Panc1 (cell line): ENCODE results near the gene SSX2IP. TPM values are rescaled to one million over a fixed set of nuclear protein-coding genes. Genes with fewer than 3 reads are reported as not detected.

Experiments used
- ATAC-seq: fragments of 200-7000 bp; cut with Tn5 transposase; 2 replicates; pipeline ENCODE4 v1.9.1; 2020; ENCODE audit warnings: mild to moderate bottlenecking, moderate library complexity
- BruUV-seq: library from RNA; stranded (reverse); fragments of 400-500 nt; replicated peaks from 2 replicates; lab custom pipeline; 2021; lab: Mats Ljungman, UMichigan
- CTCF ChIA-PET: fragments of 300-600 bp; sonication (Branson Sonifier 250); formaldehyde crosslinking; loops from one replicate; lab custom pipeline; 2022; ENCODE audit warnings: antibody characterized with exemption; lab: Charles Lee
- POLR2A ChIA-PET: fragments of 300-600 bp; sonication (Branson Sonifier 250); formaldehyde crosslinking; loops from one replicate; lab custom pipeline; 2022; ENCODE audit warnings: antibody characterized with exemption; lab: Charles Lee
- DNase-seq: peaks from one replicate; pipeline ENCODE4 v3.0.0-alpha.2; 2010; ENCODE audit warnings: low read depth, low spot score
- H3K27ac ChIP-seq: 2 replicates; pipeline ENCODE4 v1.5.1; 2011; ENCODE audit warnings: mild to moderate bottlenecking, low read length, inconsistent platforms
- H3K27me3 ChIP-seq: fragments of 200-500 bp; sonication (Bioruptor generic); 2 replicates; pipeline ENCODE4 v1.6.0; 2014; ENCODE audit warnings: low read length, inconsistent platforms; ENCODE audit not compliant: control insufficient read depth, insufficient read depth
- H3K36me3 ChIP-seq: fragments of 200-500 bp; sonication (Bioruptor generic); 2 replicates; pipeline ENCODE4 v1.5.1; 2014; ENCODE audit warnings: inconsistent platforms, mild to moderate bottlenecking, low read length, moderate library complexity; ENCODE audit not compliant: control insufficient read depth, insufficient read depth
- H3K4me1 ChIP-seq: 2 replicates; pipeline ENCODE4 v1.5.1; 2011; ENCODE audit warnings: inconsistent platforms, mild to moderate bottlenecking, low read length, moderate library complexity; ENCODE audit not compliant: control insufficient read depth, insufficient read depth
- H3K4me3 ChIP-seq, 2 experiments: 2 replicates each; pipeline ENCODE4 v1.5.1; 2011 to 2012; ENCODE audit warnings: low read depth in 2 of 2, low read length in 2 of 2, mild to moderate bottlenecking in 2 of 2, inconsistent platforms in 1 of 2, moderate library complexity in 1 of 2
- H3K9me3 ChIP-seq: fragments of 200-500 bp; sonication (Bioruptor generic); 2 replicates; pipeline ENCODE4 v1.5.1; 2014; ENCODE audit warnings: low read depth, mild to moderate bottlenecking, inconsistent platforms, low read length, moderate library complexity; ENCODE audit not compliant: control insufficient read depth, insufficient read depth
- POLR2AphosphoS5 ChIP-seq: IDR thresholded peaks from 2 replicates; pipeline ENCODE4 v1.6.1; 2012; ENCODE audit warnings: mild to moderate bottlenecking, low read depth, low read length, moderate library complexity
- SIN3A ChIP-seq: IDR thresholded peaks from 2 replicates; pipeline ENCODE4 v1.6.1; 2012; ENCODE audit warnings: low read depth, mild to moderate bottlenecking, low read length, moderate library complexity, borderline replicate concordance; ENCODE audit not compliant: insufficient read depth
- TCF7L2 ChIP-seq: IDR thresholded peaks from 2 replicates; pipeline ENCODE4 v1.6.1; 2011; ENCODE audit warnings: mild to moderate bottlenecking, low read depth, low read length, inconsistent platforms
- in situ Hi-C: cut with HindIII; loops from 2 replicates; pipeline ENCODE4 v1.10.0; 2016; ENCODE audit warnings: low sequenced_read_pairs, low pct_unique_long_range_greater_than_20kb
- intact Hi-C: fragments of 100-400 bp; cut with micrococcal nuclease; formaldehyde crosslinking; loops from one replicate; pipeline ENCODE4 v1.10.0; 2022; ENCODE audit not compliant: unreplicated experiment
- total RNA-seq: library from RNA; stranded (reverse); gene quantifications from one replicate; pipeline ENCODE4 v1.2.1, GENCODE V29; 2021; ENCODE audit not compliant: unreplicated experiment
- TF ChIP-seq, protein P1 (sequence below): fragments of 450-650 bp; IDR thresholded peaks from 2 replicates; pipeline ENCODE4 v1.5.1; 2017; ENCODE audit warnings: mild to moderate bottlenecking
- TF ChIP-seq, protein P2 (sequence below), 2 experiments: IDR thresholded peaks; 2 replicates each; pipeline ENCODE4 v1.6.1; 2011 to 2012; ENCODE audit warnings: low read depth in 2 of 2, control low read depth in 1 of 2, low read length in 1 of 2, mild to moderate bottlenecking in 1 of 2, moderate library complexity in 1 of 2; ENCODE audit not compliant: insufficient read depth in 1 of 2

Gene SSX2IP
- total RNA-seq, 1 experiment from 2014 or later = 81.8 TPM

DNA sequence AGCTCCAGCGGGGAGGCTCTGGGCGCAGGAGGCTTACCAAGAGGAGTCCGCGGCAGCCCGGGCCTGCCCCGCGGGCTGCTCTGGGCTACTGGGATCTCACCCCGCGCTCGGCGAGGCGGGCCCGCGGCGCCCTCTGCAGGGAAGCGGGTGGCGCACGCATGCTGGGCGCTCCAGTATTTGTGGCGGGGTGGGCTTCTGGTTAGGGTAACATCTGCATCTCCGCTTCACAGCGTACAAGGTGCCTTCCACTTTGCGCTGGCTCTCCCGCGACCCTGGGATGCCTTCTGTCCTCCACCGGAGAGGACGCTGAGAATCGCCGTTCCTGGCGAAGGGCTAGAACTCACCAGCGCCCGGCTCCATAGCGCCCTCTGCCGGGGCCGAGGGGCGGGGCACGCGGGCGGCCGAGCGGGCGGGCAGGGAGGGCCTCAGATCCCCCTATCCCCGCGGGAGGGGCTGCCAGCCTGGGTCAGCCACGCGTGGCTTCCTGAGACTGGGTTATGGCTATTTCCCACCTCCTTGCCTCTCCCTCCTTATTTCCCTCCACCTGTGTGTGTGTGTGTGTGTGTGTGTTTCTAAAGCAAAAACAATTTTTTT lies 69.4 kb downstream of the SSX2IP start:
- H3K4me1 ChIP-seq = peaks cover 9% of the 10 kb centered on the region; the same call in 1 of the 2 replicates
- H3K9me3 ChIP-seq = no peaks in the 10 kb centered on the region
- H3K27me3 ChIP-seq = no peaks in the 10 kb centered on the region
- CTCF ChIA-PET = interaction anchor here (0.5 to 1.2 kb wide), 16 partner anchors 12 to 458 kb away, joined by 3 to 7 read pairs (median 4); partner anchors contain the start of genes GNG5 and SPATA1
- H3K27ac ChIP-seq = peak overlapping the region; percentile 80
- POLR2A ChIA-PET = interaction anchor here (1.0 kb wide), 1 partner anchor 457 kb away, joined by 3 read pairs; no protein-coding TSS in a partner anchor
- in situ Hi-C loops = loop anchor here (25.0 kb wide), 1 partner anchor 709 kb away; no protein-coding TSS in a partner anchor
- H3K36me3 ChIP-seq = no peaks in the 10 kb centered on the region
- H3K4me3 ChIP-seq = peak overlapping the region; percentile 56 to 61
- intact Hi-C loops = loop anchor here (1.0 to 10.0 kb wide), 2 partner anchors 17 to 314 kb away; no protein-coding TSS in a partner anchor
- no TSS peak for BruUV-seq
- ATAC-seq (peak; percentile 97), DNase-seq (no peak)
- TF ChIP-seq POLR2AphosphoS5 (peak; percentile 56), SIN3A (peak; percentile 72; the same call in 1 of the 2 replicates), TCF7L2 (peak; percentile 52; the same call in 1 of the 2 replicates)
- TF ChIP-seq, protein P1, sequence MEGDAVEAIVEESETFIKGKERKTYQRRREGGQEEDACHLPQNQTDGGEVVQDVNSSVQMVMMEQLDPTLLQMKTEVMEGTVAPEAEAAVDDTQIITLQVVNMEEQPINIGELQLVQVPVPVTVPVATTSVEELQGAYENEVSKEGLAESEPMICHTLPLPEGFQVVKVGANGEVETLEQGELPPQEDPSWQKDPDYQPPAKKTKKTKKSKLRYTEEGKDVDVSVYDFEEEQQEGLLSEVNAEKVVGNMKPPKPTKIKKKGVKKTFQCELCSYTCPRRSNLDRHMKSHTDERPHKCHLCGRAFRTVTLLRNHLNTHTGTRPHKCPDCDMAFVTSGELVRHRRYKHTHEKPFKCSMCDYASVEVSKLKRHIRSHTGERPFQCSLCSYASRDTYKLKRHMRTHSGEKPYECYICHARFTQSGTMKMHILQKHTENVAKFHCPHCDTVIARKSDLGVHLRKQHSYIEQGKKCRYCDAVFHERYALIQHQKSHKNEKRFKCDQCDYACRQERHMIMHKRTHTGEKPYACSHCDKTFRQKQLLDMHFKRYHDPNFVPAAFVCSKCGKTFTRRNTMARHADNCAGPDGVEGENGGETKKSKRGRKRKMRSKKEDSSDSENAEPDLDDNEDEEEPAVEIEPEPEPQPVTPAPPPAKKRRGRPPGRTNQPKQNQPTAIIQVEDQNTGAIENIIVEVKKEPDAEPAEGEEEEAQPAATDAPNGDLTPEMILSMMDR = peak; percentile 100
- TF ChIP-seq, protein P2, sequence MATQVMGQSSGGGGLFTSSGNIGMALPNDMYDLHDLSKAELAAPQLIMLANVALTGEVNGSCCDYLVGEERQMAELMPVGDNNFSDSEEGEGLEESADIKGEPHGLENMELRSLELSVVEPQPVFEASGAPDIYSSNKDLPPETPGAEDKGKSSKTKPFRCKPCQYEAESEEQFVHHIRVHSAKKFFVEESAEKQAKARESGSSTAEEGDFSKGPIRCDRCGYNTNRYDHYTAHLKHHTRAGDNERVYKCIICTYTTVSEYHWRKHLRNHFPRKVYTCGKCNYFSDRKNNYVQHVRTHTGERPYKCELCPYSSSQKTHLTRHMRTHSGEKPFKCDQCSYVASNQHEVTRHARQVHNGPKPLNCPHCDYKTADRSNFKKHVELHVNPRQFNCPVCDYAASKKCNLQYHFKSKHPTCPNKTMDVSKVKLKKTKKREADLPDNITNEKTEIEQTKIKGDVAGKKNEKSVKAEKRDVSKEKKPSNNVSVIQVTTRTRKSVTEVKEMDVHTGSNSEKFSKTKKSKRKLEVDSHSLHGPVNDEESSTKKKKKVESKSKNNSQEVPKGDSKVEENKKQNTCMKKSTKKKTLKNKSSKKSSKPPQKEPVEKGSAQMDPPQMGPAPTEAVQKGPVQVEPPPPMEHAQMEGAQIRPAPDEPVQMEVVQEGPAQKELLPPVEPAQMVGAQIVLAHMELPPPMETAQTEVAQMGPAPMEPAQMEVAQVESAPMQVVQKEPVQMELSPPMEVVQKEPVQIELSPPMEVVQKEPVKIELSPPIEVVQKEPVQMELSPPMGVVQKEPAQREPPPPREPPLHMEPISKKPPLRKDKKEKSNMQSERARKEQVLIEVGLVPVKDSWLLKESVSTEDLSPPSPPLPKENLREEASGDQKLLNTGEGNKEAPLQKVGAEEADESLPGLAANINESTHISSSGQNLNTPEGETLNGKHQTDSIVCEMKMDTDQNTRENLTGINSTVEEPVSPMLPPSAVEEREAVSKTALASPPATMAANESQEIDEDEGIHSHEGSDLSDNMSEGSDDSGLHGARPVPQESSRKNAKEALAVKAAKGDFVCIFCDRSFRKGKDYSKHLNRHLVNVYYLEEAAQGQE (IDR thresholded peaks at IDR 0.05; ENCODE audit: insufficient read depth in 1 of 2, low read depth in 2 of 2, low read length in 1 of 2) = no peak

DNA sequence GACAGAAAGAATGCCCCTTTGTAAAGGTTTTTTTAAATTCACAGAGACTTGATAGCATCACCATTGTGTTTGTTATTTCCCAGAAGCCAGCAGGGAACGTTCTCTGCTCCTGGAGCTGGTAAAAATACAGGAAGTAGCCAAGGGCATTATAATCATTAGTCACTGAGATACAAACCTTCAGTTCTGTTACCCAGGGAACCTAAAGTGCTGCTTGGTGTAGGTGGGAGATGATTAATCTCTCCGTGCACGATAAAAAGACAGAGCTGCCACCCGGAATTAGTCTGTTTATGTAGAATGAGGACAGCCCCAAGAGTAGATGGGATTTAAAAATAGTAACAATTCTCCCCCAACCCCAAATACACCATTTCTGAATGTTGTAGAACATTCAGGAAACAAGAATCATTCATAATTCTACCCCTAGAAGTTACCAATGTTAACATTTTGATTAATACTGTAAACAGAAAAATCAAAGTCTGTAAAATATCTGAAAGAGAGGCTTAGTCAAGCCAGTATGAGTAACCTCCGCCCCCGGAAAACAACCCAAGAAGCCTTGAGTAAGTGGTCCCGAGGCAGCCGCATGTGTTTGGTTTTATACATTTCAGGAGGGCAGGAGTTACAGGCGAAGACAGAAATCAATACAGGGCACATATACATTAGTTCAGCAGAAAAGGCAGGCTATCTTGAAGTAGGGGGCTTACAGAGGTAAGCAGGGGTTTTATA lies 70.7 kb downstream of the SSX2IP start:
- TSS peak; percentile 65 for BruUV-seq
- H3K4me1 ChIP-seq = peaks cover 9% of the 10 kb centered on the region; the same call in 1 of the 2 replicates
- in situ Hi-C loops (loop anchor here (25.0 kb wide), 1 partner anchor 707 kb away; no protein-coding TSS in a partner anchor), intact Hi-C loops (loop anchor here (1.0 to 10.0 kb wide), 2 partner anchors 15 to 315 kb away; no protein-coding TSS in a partner anchor)
- TF ChIP-seq SIN3A = no peak
- peaks cover 5% of the 10 kb centered on the region; the same call in 1 of the 2 replicates for H3K9me3 ChIP-seq
- no peaks in the 10 kb centered on the region for H3K36me3 ChIP-seq
- peak overlapping the region; percentile 56 to 61 for H3K4me3 ChIP-seq
- no peak for DNase-seq
- ATAC-seq = peak; percentile 33; the same call in 1 of the 2 replicates
- ChIA-PET CTCF (interaction anchor here (0.6 to 1.2 kb wide), 9 partner anchors 9 to 581 kb away, joined by 3 to 7 read pairs (median 4); partner anchors contain the start of genes GNG5, SPATA1 and SYDE2), POLR2A (interaction anchor here (0.7 to 1.0 kb wide), 3 partner anchors 128 to 999 kb away, joined by 3 to 5 read pairs (median 3); no protein-coding TSS in a partner anchor)
- H3K27ac ChIP-seq = peak overlapping the region; percentile 80
- H3K27me3 ChIP-seq = no peaks in the 10 kb centered on the region
